ENCODE results near the gene GRM7.

The GRM7 gene

GRCh38 chr3:7249493-7250076 lies 388.7 kb downstream of the GRM7 start:
- no peak for DNase-seq

- no peak for DNase-seq
These were observed 393.3 kb downstream of the GRM7 start for GRCh38 chr3:7254251-7254650.

- DNase-seq: no peak
These were observed 400.1 kb downstream of the GRM7 start for GRCh38 chr3:7260975-7261374.

- DNase-seq: no peak
These were observed 402.7 kb downstream of the GRM7 start for GRCh38 chr3:7263347-7264195.

GRCh38 chr3:7264196-7264526 lies 403.2 kb downstream of the GRM7 start:
- DNase-seq: no peak

- DNase-seq: no peak
These were observed 404.8 kb downstream of the GRM7 start for GRCh38 chr3:7265736-7266135.

- no peak for DNase-seq
These were observed 405.6 kb downstream of the GRM7 start for GRCh38 chr3:7266551-7266950.

GRCh38 chr3:7270731-7271130 lies 409.8 kb downstream of the GRM7 start:
- no peak for DNase-seq

- DNase-seq: no peak
These were observed 410.7 kb downstream of the GRM7 start for GRCh38 chr3:7271631-7272030.

- no peak for DNase-seq
These were observed 411.3 kb downstream of the GRM7 start for GRCh38 chr3:7272203-7272602.

- DNase-seq: no peak
These were observed 414.5 kb downstream of the GRM7 start for GRCh38 chr3:7275396-7275795.

- no peak for DNase-seq
These were observed 419.4 kb downstream of the GRM7 start for GRCh38 chr3:7280318-7280717.

GRCh38 chr3:7282988-7283387 lies 422.1 kb downstream of the GRM7 start:
- DNase-seq: no peak

GRCh38 chr3:7285505-7285904 lies 424.6 kb downstream of the GRM7 start:
- DNase-seq: no peak

GRCh38 chr3:7288133-7288532 lies 427.2 kb downstream of the GRM7 start:
- no peak for DNase-seq

- no peak for DNase-seq
These were observed 428.2 kb downstream of the GRM7 start for GRCh38 chr3:7289121-7289520.

GRCh38 chr3:7290077-7290825 lies 429.3 kb downstream of the GRM7 start:
- no peak for DNase-seq

- no peak for DNase-seq
These were observed 431.4 kb downstream of the GRM7 start for GRCh38 chr3:7292362-7292761.

GRCh38 chr3:7293286-7293685 lies 432.4 kb downstream of the GRM7 start:
- DNase-seq: no peak

GRCh38 chr3:7305561-7305960 lies 444.6 kb downstream of the GRM7 start:
- no peak for DNase-seq

GRCh38 chr3:7306901-7307300 lies 446.0 kb downstream of the GRM7 start:
- no peak for DNase-seq

- DNase-seq: no peak
These were observed 446.5 kb downstream of the GRM7 start for GRCh38 chr3:7307410-7307809.

GRCh38 chr3:7309641-7310102 lies 448.8 kb downstream of the GRM7 start:
- no peak for DNase-seq

GRCh38 chr3:7315037-7315436 lies 454.1 kb downstream of the GRM7 start:
- no peak for DNase-seq
